Forelimb muscle (tissue), 1 donor: Measurements from ENCODE around the gene MPP7. TPM values are rescaled to one million over a fixed set of nuclear protein-coding genes. Genes with fewer than 3 reads are reported as not detected.

ENCODE experiments used
- DNase-seq: peaks from one replicate; pipeline ENCODE4 v3.0.0-alpha.2; 2013; ENCODE audit warnings: low read depth
- polyA plus RNA-seq: library from polyadenylated mRNA; unstranded; fragments of 120-200 nt; gene quantifications from one replicate; pipeline ENCODE4 v1.2.1, GENCODE V29; 2013; ENCODE audit not compliant: insufficient read length

MPP7 gene
- polyA plus RNA-seq, 1 donor = 3.6 TPM

DNA sequence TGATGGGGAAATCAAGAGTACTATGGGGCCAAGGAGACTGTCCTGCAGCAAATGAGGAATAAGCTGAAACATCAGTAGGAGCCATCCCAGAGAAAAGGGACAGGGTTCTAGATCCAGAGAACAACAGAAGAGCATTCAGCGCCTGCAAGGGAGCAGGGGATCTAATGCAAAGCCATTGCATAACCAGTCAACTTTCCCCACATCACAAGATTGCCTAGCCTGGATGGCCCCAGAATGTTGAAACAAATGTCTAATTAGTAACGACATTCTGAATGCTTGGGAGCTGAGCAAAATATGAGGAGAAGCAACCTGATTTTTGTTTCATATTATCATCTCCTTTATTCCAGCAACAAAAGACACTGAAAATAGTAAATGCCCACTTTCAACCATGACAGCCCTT is 2.7 kb upstream of the MPP7 start:
- no peak for DNase-seq

- DNase-seq = no peak
Measured at GRCh38 chr10:28304032-28304571, 1.2 kb upstream of the MPP7 start.

- no peak for DNase-seq
Measured at GRCh38 chr10:28302012-28302637, 739 bp downstream of the MPP7 start.

GRCh38 chr10:28300027-28300426 is 2.8 kb downstream of the MPP7 start:
- no peak for DNase-seq

GRCh38 chr10:28298951-28299350 is 3.9 kb downstream of the MPP7 start:
- no peak for DNase-seq

- no peak for DNase-seq
Measured at GRCh38 chr10:28296023-28296422, 6.8 kb downstream of the MPP7 start.

DNA sequence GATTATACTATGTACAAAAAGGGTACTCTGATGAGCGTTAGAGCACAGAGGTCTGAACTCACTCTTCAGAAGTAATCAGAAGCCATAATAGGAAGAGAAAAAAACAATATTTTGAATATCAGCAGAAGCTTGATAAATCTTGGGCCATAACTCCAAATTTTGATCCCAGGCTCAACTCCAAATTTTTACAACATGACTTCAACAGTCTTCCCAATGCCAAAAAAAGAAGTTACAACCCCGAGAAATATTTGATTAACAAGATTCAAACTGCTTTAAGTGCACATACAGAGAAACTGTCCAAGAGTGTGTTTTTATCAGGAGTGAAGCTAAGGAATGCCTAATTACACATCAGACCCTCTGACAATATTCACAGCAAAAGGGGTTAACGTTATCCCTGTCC is 7.5 kb downstream of the MPP7 start:
- DNase-seq = no peak

DNA sequence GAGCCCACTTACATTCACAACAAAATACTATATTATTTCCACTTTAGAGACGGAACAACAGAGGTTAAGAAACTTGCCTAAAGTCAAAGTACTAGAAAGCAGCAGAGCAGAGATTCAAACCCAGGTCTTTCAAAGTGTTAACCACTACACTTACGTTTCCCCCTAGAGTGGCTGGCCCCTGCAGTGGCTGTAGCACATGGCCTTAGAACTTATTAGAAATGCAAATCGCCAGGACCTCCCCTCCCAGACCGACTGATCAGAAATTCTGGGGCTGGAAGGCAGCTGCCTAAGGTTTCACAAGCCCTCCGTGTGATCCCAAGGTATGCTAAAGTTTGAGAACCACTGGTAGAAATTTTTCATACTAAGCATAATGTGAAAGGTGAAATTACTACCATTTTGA is 8.1 kb downstream of the MPP7 start:
- DNase-seq = no peak

DNA sequence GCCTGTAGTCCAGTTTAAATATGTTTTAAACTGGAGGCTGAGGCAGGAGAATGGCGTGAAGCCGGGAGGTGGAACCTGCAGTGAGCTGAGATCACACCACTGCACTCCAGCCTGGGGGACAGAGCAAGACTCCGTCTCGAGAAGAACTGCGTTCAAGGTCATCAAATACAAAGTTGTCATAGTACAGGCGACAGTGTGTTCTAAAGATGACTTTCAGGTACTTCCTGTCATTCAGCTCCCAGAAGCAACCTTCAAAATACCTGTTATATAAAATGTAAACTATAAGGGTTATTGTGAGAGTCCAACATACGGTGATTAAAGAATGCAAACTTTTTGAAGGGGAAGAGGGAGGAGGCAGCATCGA is 8.7 kb downstream of the MPP7 start:
- no peak for DNase-seq

GRCh38 chr10:28293236-28294168 is 9.4 kb downstream of the MPP7 start:
- DNase-seq = no peak

GRCh38 chr10:28291881-28292297 is 11.0 kb downstream of the MPP7 start:
- DNase-seq = no peak

DNA sequence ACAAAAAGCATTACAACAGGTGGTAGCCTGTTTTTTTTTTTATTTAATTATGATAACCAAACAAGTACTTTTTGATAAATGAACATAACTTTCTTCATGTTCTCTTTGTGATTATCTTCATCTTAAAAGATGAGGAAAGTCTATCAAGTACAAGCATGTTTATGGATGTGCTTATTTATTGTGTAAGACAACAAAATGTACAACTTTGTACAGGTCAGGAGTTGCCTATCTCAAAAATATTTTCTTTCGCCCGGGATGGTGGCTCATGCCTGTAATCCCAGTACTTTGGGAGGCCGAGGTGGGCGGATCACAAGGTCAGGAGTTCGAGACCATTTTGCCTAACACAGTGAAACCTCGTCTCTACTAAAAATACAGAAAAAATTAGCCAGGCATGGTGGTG is 17.0 kb downstream of the MPP7 start:
- DNase-seq = no peak

DNA sequence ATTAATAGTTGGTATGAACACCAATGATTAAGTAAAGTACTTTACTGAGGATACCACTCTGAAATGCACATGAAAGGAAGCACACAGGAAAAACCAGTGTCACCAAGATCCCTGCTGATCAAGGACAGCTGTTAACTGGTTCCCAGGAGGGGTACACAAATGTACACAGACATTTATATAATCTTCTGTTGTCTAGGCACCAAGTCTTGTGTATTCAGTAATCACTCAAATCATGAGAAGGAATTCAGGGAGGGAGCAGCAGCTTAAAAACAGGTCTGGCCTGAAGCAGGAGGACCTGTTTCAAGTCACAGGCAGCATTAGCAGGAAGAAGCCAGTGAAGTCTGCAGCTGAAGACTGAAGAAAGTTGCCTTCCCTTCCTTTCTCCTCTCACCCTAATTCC is 18.7 kb downstream of the MPP7 start:
- DNase-seq = no peak

DNA sequence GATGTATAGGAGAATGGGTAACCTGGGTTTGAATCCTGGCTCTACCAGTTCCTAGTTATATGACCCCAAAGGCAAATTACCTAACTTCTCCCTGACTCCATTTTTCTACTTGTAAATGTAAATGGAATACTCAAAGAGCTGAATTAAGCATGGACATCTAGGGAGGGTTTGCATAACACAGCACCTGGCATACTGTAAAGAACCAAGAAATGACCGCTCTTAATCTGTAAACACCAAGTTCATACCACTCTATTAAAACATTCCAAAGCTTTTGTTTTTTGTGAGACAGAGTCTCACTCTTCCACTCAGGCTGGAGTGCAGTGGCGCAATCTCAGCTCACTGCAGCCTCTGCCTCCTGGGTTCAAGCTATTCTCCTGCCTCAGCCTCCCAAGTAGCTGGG is 19.6 kb downstream of the MPP7 start:
- DNase-seq = no peak

DNA sequence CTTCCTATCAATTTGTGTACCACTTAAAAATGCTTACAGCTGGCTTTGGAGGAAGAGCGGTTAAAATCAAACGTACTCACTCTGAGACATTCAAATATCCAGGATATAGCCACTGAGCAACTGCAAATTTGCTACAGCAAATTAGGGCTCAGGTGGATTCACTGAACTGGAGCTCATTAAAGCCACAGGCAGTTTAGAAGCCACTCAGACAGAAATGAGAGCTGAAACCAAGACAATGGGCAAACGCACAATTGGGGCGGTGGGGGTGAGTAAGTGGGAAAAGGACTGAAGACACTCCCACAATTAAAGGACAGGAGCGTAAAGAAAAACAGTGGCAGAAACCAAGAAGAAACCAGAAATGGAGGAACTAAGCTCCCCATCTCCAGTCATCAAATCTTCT is 20.5 kb downstream of the MPP7 start:
- DNase-seq = no peak

GRCh38 chr10:28281726-28282315 is 21.0 kb downstream of the MPP7 start:
- DNase-seq = no peak

GRCh38 chr10:28280652-28281051 is 22.2 kb downstream of the MPP7 start:
- DNase-seq = no peak

DNA sequence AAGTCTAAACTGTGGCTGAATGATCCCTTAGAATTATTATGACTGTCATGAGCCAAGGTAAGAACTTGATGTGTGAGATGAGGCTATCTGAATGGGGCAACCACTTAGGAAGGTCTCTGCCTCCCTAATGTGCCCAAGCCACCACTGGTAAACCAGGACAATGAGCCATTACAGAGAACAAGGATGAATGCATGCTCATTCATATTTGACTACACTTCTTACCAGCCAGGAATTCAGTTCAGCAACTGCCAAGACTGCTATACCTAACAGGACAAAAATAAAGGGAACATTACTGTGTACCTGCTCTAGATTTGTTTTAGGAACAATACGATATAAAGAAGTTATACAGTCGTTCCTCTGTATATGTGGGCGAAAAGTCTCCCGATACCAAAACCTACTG is 23.0 kb downstream of the MPP7 start:
- no peak for DNase-seq

DNA sequence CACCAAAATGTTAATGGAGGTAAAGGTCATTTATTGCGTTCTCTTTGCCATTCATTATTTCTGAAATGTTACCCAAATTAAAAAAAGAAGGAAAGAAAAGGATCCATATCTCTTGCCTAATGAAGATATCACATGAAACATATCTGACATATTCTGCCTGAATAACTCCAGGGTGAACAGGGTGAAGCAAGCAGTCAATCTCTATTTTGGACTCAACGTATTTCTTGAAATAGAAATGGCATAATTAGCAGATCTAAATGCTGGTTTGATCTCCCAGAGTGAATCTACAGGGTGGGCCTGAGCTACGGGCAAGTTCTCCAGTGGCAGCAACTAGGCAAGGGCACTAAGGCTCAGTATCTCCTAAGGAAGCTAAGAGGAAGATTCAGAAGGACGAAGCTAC is 24.0 kb downstream of the MPP7 start:
- no peak for DNase-seq

- DNase-seq = no peak
Measured at GRCh38 chr10:28276384-28276783, 26.5 kb downstream of the MPP7 start.

GRCh38 chr10:28274475-28274874 is 28.4 kb downstream of the MPP7 start:
- DNase-seq = no peak

- no peak for DNase-seq
Measured at GRCh38 chr10:28273343-28273742, 29.5 kb downstream of the MPP7 start.
